HepG2 (cell line): Measurements from ENCODE around the gene RNF10. TPM values are rescaled to one million over a fixed set of nuclear protein-coding genes. Genes with fewer than 3 reads are reported as not detected.

Experiments used
- ARID5B ChIP-seq: IDR thresholded peaks from 2 replicates; pipeline ENCODE4 v1.4.0; 2020; ENCODE audit warnings: mild to moderate bottlenecking, missing genetic modification reagents
- ATRX ChIP-seq: sonication (generic); formaldehyde crosslinking; IDR thresholded peaks from 2 replicates; pipeline ENCODE4 v1.4.0; 2020; ENCODE audit warnings: missing genetic modification reagents, borderline replicate concordance
- EHMT2 ChIP-seq: fragments of 200-600 bp; sonication (generic); IDR thresholded peaks from 2 replicates; pipeline ENCODE4 v1.7.0; 2017; ENCODE audit warnings: antibody characterized with exemption, low read depth, low read length, borderline replicate concordance
- HNF4A ChIP-seq: sonication (generic); formaldehyde crosslinking; IDR thresholded peaks from 2 replicates; pipeline ENCODE4 v1.4.0; 2020; ENCODE audit warnings: missing genetic modification reagents
- KDM1A ChIP-seq: IDR thresholded peaks from 2 replicates; pipeline ENCODE4 v1.6.1; 2016; ENCODE audit warnings: missing compliant biosample characterization
- NFE2L1 ChIP-seq: sonication (generic); formaldehyde crosslinking; IDR thresholded peaks from 2 replicates; pipeline ENCODE4 v1.4.0; 2020; ENCODE audit warnings: missing genetic modification reagents, mild to moderate bottlenecking, borderline replicate concordance
- RARA ChIP-seq: IDR thresholded peaks from 2 replicates; pipeline ENCODE4 v1.6.1; 2016; ENCODE audit warnings: missing genetic modification reagents, missing compliant biosample characterization
- SP2 ChIP-seq: sonication (generic); formaldehyde crosslinking; IDR thresholded peaks from 2 replicates; pipeline ENCODE4 v1.5.1; 2020; ENCODE audit warnings: mild to moderate bottlenecking, missing genetic modification reagents
- ZFX ChIP-seq: sonication (generic); formaldehyde crosslinking; IDR thresholded peaks from 2 replicates; pipeline ENCODE4 v1.4.0; 2020; ENCODE audit warnings: mild to moderate bottlenecking, low read depth, missing genetic modification reagents, moderate library complexity
- ZNF24 ChIP-seq: fragments of 450-650 bp; IDR thresholded peaks from 2 replicates; pipeline ENCODE4 v1.6.1; 2017; ENCODE audit warnings: antibody characterized with exemption, mild to moderate bottlenecking
- polyA plus RNA-seq, 8 experiments: library from polyadenylated mRNA; depleted of rRNA in 3 of 8; stranded (reverse) in 7 of 8; unstranded in 1 of 8; fragments of >200 nt; fragmentation: Illumina TruSeq in 4 of 8; extraction: Trizol in 4 of 8; gene quantifications; 2 replicates each; pipeline versions ENCODE4 v1.2.1 to v1.2.3, GENCODE V29; 2011 to 2016; ENCODE audit warnings: low read depth in 4 of 8, missing spikeins in 1 of 8, mixed read lengths in 1 of 8; ENCODE audit not compliant: insufficient read depth in 1 of 8
- total RNA-seq, 5 experiments: library from RNA; depleted of rRNA; stranded (reverse); fragments of >200 nt; fragmentation: Illumina TruSeq; extraction: Trizol; gene quantifications; 2 replicates each; pipeline ENCODE4 v1.2.3, GENCODE V29; 2016; ENCODE audit warnings: low read depth in 1 of 5
- TF ChIP-seq, protein P1 (sequence below): sonication (generic); formaldehyde crosslinking; IDR thresholded peaks from 2 replicates; pipeline ENCODE4 v1.4.0; 2020; ENCODE audit warnings: mild to moderate bottlenecking, missing genetic modification reagents
- TF ChIP-seq, protein P2 (sequence below): sonication (generic); formaldehyde crosslinking; IDR thresholded peaks from 2 replicates; pipeline ENCODE4 v1.4.0; 2020; ENCODE audit warnings: missing genetic modification reagents

RNF10 gene
- total and polyA plus RNA-seq, 2 of the 13 experiments (the other 11 are each of a cell fraction or from before 2014, with no cell fraction given), result 62.5 to 88.0 TPM

DNA sequence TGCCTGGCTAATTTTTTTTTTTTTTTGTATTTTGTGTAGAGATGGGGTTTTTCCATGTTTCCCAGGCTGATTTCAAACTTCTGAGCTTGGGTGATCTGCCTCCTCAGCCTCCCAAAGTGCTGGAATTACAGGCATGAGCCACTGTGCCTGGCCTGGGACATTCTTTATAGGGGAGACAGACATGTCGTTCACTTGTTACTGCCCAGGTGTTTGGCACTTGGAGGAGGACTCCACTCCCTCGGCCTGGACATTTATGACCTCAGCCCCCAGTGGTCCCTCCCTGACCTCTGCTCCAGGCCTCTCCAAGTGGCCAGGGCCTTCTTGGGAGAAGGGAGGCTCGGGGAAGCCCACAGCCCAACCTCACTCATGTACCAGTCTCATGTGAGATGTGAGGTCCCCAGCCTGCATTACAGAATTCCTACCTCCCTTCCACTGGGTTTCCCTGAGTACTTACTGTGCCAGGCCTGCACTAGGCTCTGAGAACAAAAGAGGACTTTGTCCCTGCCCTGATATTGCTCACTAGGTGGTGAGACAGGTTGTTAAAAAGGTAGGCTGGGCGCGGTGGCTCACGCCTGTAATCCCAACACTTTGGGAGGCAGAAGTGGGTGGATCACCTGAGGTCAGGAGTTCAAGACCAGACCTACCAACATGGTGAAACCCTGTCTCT is 56.7 kb downstream of the RNF10 start (continued):
- TF ChIP-seq HNF4A (CRISPR knock-in tag), result peak; percentile 57
- TF ChIP-seq ARID5B (CRISPR knock-in tag), result peak; percentile 15; the same call in 1 of the 2 replicates
- TF ChIP-seq, protein P1, sequence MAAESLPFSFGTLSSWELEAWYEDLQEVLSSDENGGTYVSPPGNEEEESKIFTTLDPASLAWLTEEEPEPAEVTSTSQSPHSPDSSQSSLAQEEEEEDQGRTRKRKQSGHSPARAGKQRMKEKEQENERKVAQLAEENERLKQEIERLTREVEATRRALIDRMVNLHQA (CRISPR knock-in tag), result no peak
- no peak for TF ChIP-seq ZNF24
- no peak for TF ChIP-seq EHMT2
- peak; percentile 65; the same call in 1 of the 2 replicates for TF ChIP-seq KDM1A (CRISPR knock-in tag)
- TF ChIP-seq ATRX, result no peak
- no peak for TF ChIP-seq NFE2L1 (CRISPR knock-in tag)
- TF ChIP-seq RARA (CRISPR knock-in tag), result peak; percentile 46; the same call in 1 of the 2 replicates
- peak; percentile 34; the same call in 1 of the 2 replicates for TF ChIP-seq ZFX (CRISPR knock-in tag)
- TF ChIP-seq, protein P2, sequence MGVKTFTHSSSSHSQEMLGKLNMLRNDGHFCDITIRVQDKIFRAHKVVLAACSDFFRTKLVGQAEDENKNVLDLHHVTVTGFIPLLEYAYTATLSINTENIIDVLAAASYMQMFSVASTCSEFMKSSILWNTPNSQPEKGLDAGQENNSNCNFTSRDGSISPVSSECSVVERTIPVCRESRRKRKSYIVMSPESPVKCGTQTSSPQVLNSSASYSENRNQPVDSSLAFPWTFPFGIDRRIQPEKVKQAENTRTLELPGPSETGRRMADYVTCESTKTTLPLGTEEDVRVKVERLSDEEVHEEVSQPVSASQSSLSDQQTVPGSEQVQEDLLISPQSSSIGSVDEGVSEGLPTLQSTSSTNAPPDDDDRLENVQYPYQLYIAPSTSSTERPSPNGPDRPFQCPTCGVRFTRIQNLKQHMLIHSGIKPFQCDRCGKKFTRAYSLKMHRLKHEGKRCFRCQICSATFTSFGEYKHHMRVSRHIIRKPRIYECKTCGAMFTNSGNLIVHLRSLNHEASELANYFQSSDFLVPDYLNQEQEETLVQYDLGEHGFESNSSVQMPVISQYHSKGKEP (CRISPR knock-in tag), result no peak
- TF ChIP-seq SP2 (CRISPR knock-in tag), result no peak
